A549 (cell line): ENCODE results near the gene FAM13A. TPM values are rescaled to one million over a fixed set of nuclear protein-coding genes. Genes with fewer than 3 reads are reported as not detected.
A peak's percentile ranks its signal among the peaks of the same experiment; 100 is the strongest.
"Not testable (repeated sequence)": the region's sequence is repeated elsewhere in the genome, so short reads cannot be mapped to it uniquely, and the experiment has no call there.

ENCODE experiments used
- ATAC-seq, 2 experiments: fragments of 200-7000 bp in 1 of 2; fragments of >200 bp in 1 of 2; cut with Nextera tagmentation in 1 of 2; cut with Tn5 transposase in 1 of 2; 3 replicates each; pipeline versions ENCODE4 v1.8.0 to v1.9.1; 2018 to 2020; ENCODE audit warnings: mild to moderate bottlenecking in 1 of 2, moderate library complexity in 1 of 2
- CTCF ChIA-PET: fragments of 300-600 bp; sonication (Branson Sonifier 250); formaldehyde crosslinking; extraction: SDS; loops from one replicate; lab custom pipeline; 2021; ENCODE audit warnings: antibody characterized with exemption, inconsistent platforms; lab: Yijun Ruan, JAX
- POLR2A ChIA-PET: fragments of 350-600 bp; formaldehyde crosslinking; extraction: SDS; loops from one replicate; lab custom pipeline; 2021; ENCODE audit warnings: antibody characterized with exemption, inconsistent platforms; lab: Yijun Ruan, JAX
- DNase-seq, 2 experiments: peaks; one replicate each; pipeline versions ENCODE4 v3.0.0 to v3.0.0-alpha.2; 2011 to 2016; ENCODE audit warnings: low read depth in 1 of 2, low spot score in 1 of 2
- FAIRE-seq: peaks from 2 replicates; lab custom pipeline; 2011; peaks lifted over from hg19 to GRCh38; lab: Jason Lieb, UNC
- H3K27ac ChIP-seq, 2 experiments: fragments of >200 bp; sonication (Bioruptor Twin); formaldehyde crosslinking; 3 replicates each; pipeline ENCODE4 v1.5.1; 2016 to 2017
- H3K4me1 ChIP-seq: fragments of >200 bp; sonication (Bioruptor Twin); formaldehyde crosslinking; 3 replicates; pipeline ENCODE4 v1.6.1; 2016
- H3K4me2 ChIP-seq: fragments of >200 bp; sonication (Bioruptor Twin); formaldehyde crosslinking; 3 replicates; pipeline ENCODE4 v1.6.1; 2016
- H3K4me3 ChIP-seq: fragments of >200 bp; sonication (Bioruptor Twin); formaldehyde crosslinking; 3 replicates; pipeline ENCODE4 v1.5.1; 2016
- H3K9me3 ChIP-seq: fragments of >200 bp; sonication (Bioruptor Twin); formaldehyde crosslinking; 3 replicates; pipeline ENCODE4 v1.6.1; 2016
- CEBPB ChIP-seq, 2 experiments: fragments of >200 bp in 1 of 2; sonication (Bioruptor Twin) in 1 of 2; formaldehyde crosslinking in 1 of 2; IDR thresholded peaks; 2 replicates each; pipeline ENCODE4 v1.6.1; 2012 to 2016
- CHD2 ChIP-seq: fragments of 150-350 bp; IDR thresholded peaks from 2 replicates; pipeline ENCODE4 v1.6.1; 2014; ENCODE audit warnings: low read length; ENCODE audit not compliant: partially characterized antibody
- ESRRA ChIP-seq: fragments of 150-350 bp; IDR thresholded peaks from 2 replicates; pipeline ENCODE4 v1.6.1; 2014; ENCODE audit warnings: mild to moderate bottlenecking, low read length, borderline replicate concordance
- FOXS1 ChIP-seq: fragments of 250-450 bp; sonication (Bioruptor Pico); IDR thresholded peaks from 2 replicates; pipeline ENCODE4 v1.5.0; 2020; ENCODE audit warnings: mild to moderate bottlenecking, moderate library complexity
- GATA3 ChIP-seq: IDR thresholded peaks from 2 replicates; pipeline ENCODE4 v1.6.1; 2012; ENCODE audit warnings: borderline replicate concordance
- HEYL ChIP-seq: fragments of 250-450 bp; sonication (Bioruptor Pico); IDR thresholded peaks from 2 replicates; pipeline ENCODE4 v1.8.0; 2021; ENCODE audit warnings: mild to moderate bottlenecking, moderate library complexity
- JUNB ChIP-seq: fragments of >200 bp; sonication (Bioruptor Twin); formaldehyde crosslinking; IDR thresholded peaks from 2 replicates; pipeline ENCODE4 v1.6.1; 2016
- KDM1A ChIP-seq: fragments of 200-600 bp; sonication (generic); IDR thresholded peaks from 2 replicates; pipeline ENCODE4 v1.6.1; 2016; ENCODE audit warnings: low read depth, mild to moderate bottlenecking
- MAFK ChIP-seq: fragments of 450-650 bp; IDR thresholded peaks from 2 replicates; pipeline ENCODE4 v1.6.1; 2014; ENCODE audit not compliant: partially characterized antibody
- NFE2L2 ChIP-seq: fragments of 150-350 bp; conservative IDR thresholded peaks from 2 replicates; pipeline ENCODE4 v1.6.1; 2014; ENCODE audit warnings: low read length
- POLR2AphosphoS2 ChIP-seq: conservative IDR thresholded peaks from 2 replicates; pipeline ENCODE4 v1.6.1; 2012; ENCODE audit warnings: low read length, improper control_type of control experiment, inconsistent platforms
- RCOR1 ChIP-seq: fragments of 150-350 bp; IDR thresholded peaks from 2 replicates; pipeline ENCODE4 v1.6.1; 2014; ENCODE audit warnings: antibody characterized with exemption, low read length, low read depth
- RNF2 ChIP-seq: fragments of 200-600 bp; sonication (generic); IDR thresholded peaks from 2 replicates; pipeline ENCODE4 v1.6.1; 2016; ENCODE audit warnings: low read depth, mild to moderate bottlenecking, antibody characterized with exemption, moderate library complexity, borderline replicate concordance
- TFCP2L1 ChIP-seq: fragments of 250-450 bp; sonication (Bioruptor Pico); IDR thresholded peaks from 2 replicates; pipeline ENCODE4 v1.5.0; 2021; ENCODE audit warnings: mild to moderate bottlenecking
- WGBS: methylation state at CpG from one replicate; pipeline ENCODE4 v1.1.6; 2017; ENCODE audit errors: missing lambda C conversion rate; 5-methylcytosine and 5-hydroxymethylcytosine counted together
- polyA plus RNA-seq, 4 experiments: library from polyadenylated mRNA; depleted of rRNA in 3 of 4; stranded (reverse); fragments of >200 nt; fragmentation: RNase III in 1 of 4; extraction: RNeasy Plus Mini Kit Qiagen cat#74134 plus additional on column Dnase treatment in 1 of 4; gene quantifications; 2 replicates in 3 of 4; 3 replicates in 1 of 4; pipeline ENCODE4 v1.2.3, GENCODE V29; 2011 to 2017
- TF ChIP-seq, protein P1 (sequence below): fragments of >200 bp; sonication (Bioruptor Twin); formaldehyde crosslinking; IDR thresholded peaks from 2 replicates; pipeline ENCODE4 v1.6.1; 2016
- TF ChIP-seq, protein P2 (sequence below): fragments of >200 bp; sonication (Bioruptor Twin); formaldehyde crosslinking; IDR thresholded peaks from 3 replicates; pipeline ENCODE4 v1.5.1; 2016
- TF ChIP-seq, protein P3 (sequence below): fragments of >200 bp; sonication (Bioruptor Twin); formaldehyde crosslinking; IDR thresholded peaks from 3 replicates; pipeline ENCODE4 v1.6.1; 2016

FAM13A gene
- polyA plus RNA-seq, 2 of the 4 experiments (the other 2 are of a cell fraction) = 6.5 to 22.0 TPM

DNA sequence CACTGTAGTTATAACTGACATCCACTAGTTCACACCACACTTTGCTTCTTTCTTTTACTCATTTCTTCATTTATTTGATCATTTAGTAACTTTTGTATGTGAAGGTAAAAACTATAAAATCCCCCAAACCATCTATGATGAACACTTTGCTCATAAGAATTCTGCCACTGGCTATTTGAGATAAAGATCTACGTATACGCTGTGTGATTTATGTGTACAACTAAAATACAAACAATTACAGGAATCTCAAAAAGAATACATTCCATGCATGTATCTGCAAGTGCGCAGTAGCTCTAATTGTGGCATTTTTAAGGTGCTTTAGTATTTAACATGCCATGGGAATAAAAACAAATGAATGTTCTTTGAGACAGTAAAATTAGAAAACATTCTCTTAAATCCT is 202.5 kb downstream of the FAM13A start:
- no peak for ATAC-seq
- ChIA-PET CTCF (no interaction called here), POLR2A (no interaction called here)
- Histone ChIP-seq H3K4me3 (no peak overlapping the region), H3K4me1 (no peaks in the 10 kb centered on the region), H3K4me2 (no peak overlapping the region), H3K9me3 (no peaks in the 10 kb centered on the region), H3K27ac (no peak overlapping the region)
- TF ChIP-seq, protein P1, sequence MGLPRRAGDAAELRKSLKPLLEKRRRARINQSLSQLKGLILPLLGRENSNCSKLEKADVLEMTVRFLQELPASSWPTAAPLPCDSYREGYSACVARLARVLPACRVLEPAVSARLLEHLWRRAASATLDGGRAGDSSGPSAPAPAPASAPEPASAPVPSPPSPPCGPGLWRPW = no peak
- no peak for TF ChIP-seq CHD2
- no peak for TF ChIP-seq GATA3
- TF ChIP-seq, protein P2, sequence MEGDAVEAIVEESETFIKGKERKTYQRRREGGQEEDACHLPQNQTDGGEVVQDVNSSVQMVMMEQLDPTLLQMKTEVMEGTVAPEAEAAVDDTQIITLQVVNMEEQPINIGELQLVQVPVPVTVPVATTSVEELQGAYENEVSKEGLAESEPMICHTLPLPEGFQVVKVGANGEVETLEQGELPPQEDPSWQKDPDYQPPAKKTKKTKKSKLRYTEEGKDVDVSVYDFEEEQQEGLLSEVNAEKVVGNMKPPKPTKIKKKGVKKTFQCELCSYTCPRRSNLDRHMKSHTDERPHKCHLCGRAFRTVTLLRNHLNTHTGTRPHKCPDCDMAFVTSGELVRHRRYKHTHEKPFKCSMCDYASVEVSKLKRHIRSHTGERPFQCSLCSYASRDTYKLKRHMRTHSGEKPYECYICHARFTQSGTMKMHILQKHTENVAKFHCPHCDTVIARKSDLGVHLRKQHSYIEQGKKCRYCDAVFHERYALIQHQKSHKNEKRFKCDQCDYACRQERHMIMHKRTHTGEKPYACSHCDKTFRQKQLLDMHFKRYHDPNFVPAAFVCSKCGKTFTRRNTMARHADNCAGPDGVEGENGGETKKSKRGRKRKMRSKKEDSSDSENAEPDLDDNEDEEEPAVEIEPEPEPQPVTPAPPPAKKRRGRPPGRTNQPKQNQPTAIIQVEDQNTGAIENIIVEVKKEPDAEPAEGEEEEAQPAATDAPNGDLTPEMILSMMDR = no peak
- TF ChIP-seq HEYL = no peak
- TF ChIP-seq KDM1A = no peak
- TF ChIP-seq RNF2 = no peak
- TF ChIP-seq POLR2AphosphoS2 = no peak
- no peak for TF ChIP-seq TFCP2L1
- no peak for TF ChIP-seq FOXS1 (CRISPR knock-in tag)
- TF ChIP-seq, protein P3, sequence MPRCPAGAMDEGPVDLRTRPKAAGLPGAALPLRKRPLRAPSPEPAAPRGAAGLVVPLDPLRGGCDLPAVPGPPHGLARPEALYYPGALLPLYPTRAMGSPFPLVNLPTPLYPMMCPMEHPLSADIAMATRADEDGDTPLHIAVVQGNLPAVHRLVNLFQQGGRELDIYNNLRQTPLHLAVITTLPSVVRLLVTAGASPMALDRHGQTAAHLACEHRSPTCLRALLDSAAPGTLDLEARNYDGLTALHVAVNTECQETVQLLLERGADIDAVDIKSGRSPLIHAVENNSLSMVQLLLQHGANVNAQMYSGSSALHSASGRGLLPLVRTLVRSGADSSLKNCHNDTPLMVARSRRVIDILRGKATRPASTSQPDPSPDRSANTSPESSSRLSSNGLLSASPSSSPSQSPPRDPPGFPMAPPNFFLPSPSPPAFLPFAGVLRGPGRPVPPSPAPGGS = no peak
- no peak for TF ChIP-seq ESRRA
- no peak for TF ChIP-seq MAFK
- TF ChIP-seq JUNB = no peak
- FAIRE-seq = no peak
- DNase-seq = no peak
- 89% methylated on average over 3 of the region's 3 CpGs for WGBS

DNA sequence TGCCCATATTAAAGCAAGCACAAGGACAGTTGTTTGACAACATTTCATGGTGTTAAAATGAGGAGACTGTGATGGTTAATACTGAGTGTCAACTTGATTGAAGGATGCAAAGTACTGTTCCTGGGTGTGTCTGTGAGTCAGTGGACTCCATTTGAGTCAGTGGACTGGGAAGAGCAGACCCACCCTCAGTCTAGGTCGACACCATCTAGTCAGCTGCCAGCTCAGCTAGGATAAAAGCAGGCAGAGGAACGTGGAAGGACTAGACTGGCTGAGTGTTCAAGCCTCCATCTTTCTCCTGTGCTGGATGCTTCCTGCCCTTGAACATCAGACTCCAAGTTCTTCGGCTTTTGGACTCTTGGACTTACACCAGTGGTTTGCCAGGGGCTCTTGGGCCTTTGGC is 203.4 kb downstream of the FAM13A start:
- FAIRE-seq, H3K4me3 ChIP-seq, POLR2A ChIA-PET, H3K4me2 ChIP-seq, ATAC-seq, CTCF ChIA-PET, H3K27ac ChIP-seq, H3K9me3 ChIP-seq, DNase-seq, H3K4me1 ChIP-seq: not testable (repeated sequence)
- 50% methylated on average over 2 of the region's 3 CpGs for WGBS

DNA sequence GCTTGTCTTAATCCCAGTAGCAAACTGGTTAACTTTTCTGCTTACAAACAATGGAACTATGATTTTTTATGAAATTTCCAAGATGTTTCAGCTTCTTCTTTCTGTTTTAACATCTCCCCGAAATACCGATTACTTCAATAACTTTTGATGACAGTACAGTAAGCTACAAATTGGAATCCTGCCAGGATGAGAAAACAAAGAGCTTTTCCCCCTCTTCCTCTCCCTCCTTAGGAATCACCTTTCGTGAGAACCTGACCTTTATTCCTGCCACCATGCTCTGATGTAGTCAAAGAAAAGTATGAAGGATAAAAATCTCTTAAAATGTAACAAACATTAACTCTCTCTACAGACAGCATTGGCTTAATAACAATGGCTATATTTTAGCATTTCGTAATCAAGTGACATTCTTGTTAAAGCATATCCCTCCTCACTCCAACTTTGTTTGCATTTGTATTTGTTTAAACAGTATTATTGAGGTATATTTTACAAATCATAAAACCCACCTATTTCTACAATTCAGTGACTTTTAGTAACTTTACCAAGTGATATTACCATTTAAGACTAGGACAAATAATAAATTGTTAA is 210.7 kb downstream of the FAM13A start:
- 17% methylated on average over 4 of the region's 4 CpGs for WGBS
- Histone ChIP-seq H3K4me3 (no peak overlapping the region), H3K9me3 (no peaks in the 10 kb centered on the region), H3K4me2 (peak overlapping the region; percentile 50), H3K4me1 (peaks cover 25% of the 10 kb centered on the region; the same call in 2 of the 3 replicates), H3K27ac (no peak overlapping the region)
- no peak; a peak in 1 of 6 replicates for ATAC-seq
- DNase-seq = peak in 1 of 2 experiments; percentile 59
- TF ChIP-seq NFE2L2 = no peak
- TF ChIP-seq CEBPB (IDR thresholded peaks at IDR 0.05) = peak in 1 of 2 experiments; percentile 60; a peak in 2 of 4 replicates
- TF ChIP-seq GATA3 = peak; percentile 33; the same call in 1 of the 2 replicates
- no peak for TF ChIP-seq RCOR1
- no peak for FAIRE-seq
- POLR2A ChIA-PET = no interaction called here
- CTCF ChIA-PET = no interaction called here
